BE2C (cell line): Measurements from ENCODE around the gene ATP5F1D. TPM values are rescaled to one million over a fixed set of nuclear protein-coding genes. Genes with fewer than 3 reads are reported as not detected.
A peak's percentile ranks its signal among the peaks of the same experiment; 100 is the strongest.
"Not testable (repeated sequence)": the region's sequence is repeated elsewhere in the genome, so short reads cannot be mapped to it uniquely, and the experiment has no call there.

Experiments
- DNase-seq: peaks from one replicate; pipeline ENCODE4 v3.0.0-alpha.2; 2020
- H3K27me3 ChIP-seq: fragments of 250-450 bp; sonication (Bioruptor Pico); 2 replicates; pipeline ENCODE4 v1.5.1; 2020; ENCODE audit warnings: mild to moderate bottlenecking
- H3K36me3 ChIP-seq: fragments of 250-450 bp; sonication (Bioruptor Pico); 2 replicates; pipeline ENCODE4 v1.5.1; 2020; ENCODE audit warnings: mild to moderate bottlenecking
- H3K4me1 ChIP-seq: fragments of 250-450 bp; sonication (Bioruptor Pico); 2 replicates; pipeline ENCODE4 v1.5.1; 2020
- H3K4me3 ChIP-seq: 2 replicates; pipeline ENCODE4 v1.5.1; 2011; ENCODE audit warnings: low read depth, low read length
- H3K9me3 ChIP-seq: fragments of 250-450 bp; sonication (Bioruptor Pico); 2 replicates; pipeline ENCODE4 v1.5.1; 2020
- CTCF ChIP-seq: IDR thresholded peaks from 2 replicates; pipeline ENCODE4 v1.5.1; 2012; ENCODE audit warnings: mild to moderate bottlenecking, low read depth, low read length
- polyA plus RNA-seq: library from polyadenylated mRNA; unstranded; fragments of >200 nt; gene quantifications from one replicate; pipeline ENCODE4 v1.2.1, GENCODE V29; 2012; ENCODE audit warnings: low read depth, missing spikeins; ENCODE audit not compliant: insufficient read length, insufficient read depth

The ATP5F1D gene
- 658 TPM for polyA plus RNA-seq

DNA sequence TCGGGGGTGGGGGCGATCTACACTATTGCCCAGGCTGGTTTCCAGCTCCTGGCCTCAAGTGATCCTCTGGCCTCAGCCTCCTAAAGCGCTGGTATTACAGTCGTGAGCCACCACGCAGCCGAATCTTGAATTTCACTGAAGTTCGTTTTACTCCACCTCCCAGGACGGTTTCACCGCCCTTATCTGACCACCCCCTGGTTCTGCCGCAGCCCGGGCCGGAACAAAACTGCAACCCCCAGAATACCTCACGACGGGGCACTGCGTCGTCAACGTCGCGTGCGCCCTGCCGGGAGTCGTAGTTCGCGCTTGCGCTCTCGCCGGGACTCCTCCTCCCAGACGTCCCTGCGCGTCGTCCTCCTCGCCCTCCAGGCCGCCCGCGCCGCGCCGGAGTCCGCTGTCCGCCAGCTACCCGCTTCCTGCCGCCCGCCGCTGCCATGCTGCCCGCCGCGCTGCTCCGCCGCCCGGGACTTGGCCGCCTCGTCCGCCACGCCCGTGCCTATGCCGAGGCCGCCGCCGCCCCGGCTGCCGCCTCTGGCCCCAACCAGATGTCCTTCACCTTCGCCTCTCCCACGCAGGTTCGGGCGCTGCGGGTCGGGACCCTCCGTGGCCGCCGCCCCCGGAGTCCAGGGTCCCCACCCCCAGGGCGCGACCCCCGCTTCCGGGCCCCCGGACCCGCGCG, at the start of gene ATP5F1D:
Gene ATP5F1D, plus strand, starts transcription at position 335 of the 679 bp plus-strand sequence. Its CDS starts 100 bp downstream, at position 435.
- H3K36me3 ChIP-seq = peaks cover 12% of the 10 kb centered on the region
- H3K27me3 ChIP-seq = no peaks in the 10 kb centered on the region
- TF ChIP-seq CTCF = no peak
- H3K4me3 ChIP-seq = peak within 1 kb of the TSS; percentile 76
- no peaks in the 10 kb centered on the region for H3K9me3 ChIP-seq
- H3K4me1 ChIP-seq = peaks cover 16% of the 10 kb centered on the region
- DNase-seq = peak; percentile 96

- no peaks in the 10 kb centered on the region for H3K27me3 ChIP-seq
- no peaks in the 10 kb centered on the region for H3K36me3 ChIP-seq
- no peak overlapping the region for H3K4me3 ChIP-seq
- no peaks in the 10 kb centered on the region for H3K9me3 ChIP-seq
- DNase-seq = no peak
- TF ChIP-seq CTCF = no peak
- H3K4me1 ChIP-seq = no peaks in the 10 kb centered on the region; the same call in 1 of the 2 replicates
Measured at GRCh38 chr19:1199531-1199930, 42.0 kb upstream of the ATP5F1D start.

DNA sequence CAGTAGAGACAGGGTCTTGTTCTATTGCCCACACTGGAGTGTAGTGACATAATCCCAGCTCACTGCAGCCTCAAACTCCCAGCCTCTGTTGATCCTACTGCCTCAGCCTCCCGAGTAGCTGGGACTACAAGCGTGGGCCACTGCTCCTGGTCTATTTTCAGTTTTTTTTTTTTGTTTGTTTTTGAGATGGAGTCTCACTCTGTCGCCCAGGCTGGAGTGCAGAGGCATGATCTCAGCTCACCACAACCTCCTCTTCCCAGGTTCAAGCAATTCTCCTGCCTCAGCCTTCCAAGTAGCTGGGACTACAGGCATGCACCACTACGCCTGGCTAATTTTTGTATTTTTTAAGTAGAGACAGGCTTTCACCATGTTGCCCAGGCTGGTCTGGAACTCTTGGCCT, 40.9 kb upstream of the ATP5F1D start:
- not testable (repeated sequence) for H3K27me3 ChIP-seq, H3K4me3 ChIP-seq, H3K9me3 ChIP-seq, H3K4me1 ChIP-seq, DNase-seq, H3K36me3 ChIP-seq

GRCh38 chr19:1205114-1206099, 36.1 kb upstream of the ATP5F1D start, which contains the start of gene STK11:
STK11 (plus strand) TSS chr19:1205778; CDS start chr19:1206914, 1,136 bp downstream.
- Histone ChIP-seq H3K4me3 (peak within 1 kb of the TSS; percentile 90), H3K4me1 (no peaks in the 10 kb centered on the region; the same call in 1 of the 2 replicates), H3K36me3 (peaks cover 14% of the 10 kb centered on the region), H3K27me3 (no peaks in the 10 kb centered on the region), H3K9me3 (no peaks in the 10 kb centered on the region)
- DNase-seq = peak; percentile 99
- TF ChIP-seq CTCF = no peak

DNA sequence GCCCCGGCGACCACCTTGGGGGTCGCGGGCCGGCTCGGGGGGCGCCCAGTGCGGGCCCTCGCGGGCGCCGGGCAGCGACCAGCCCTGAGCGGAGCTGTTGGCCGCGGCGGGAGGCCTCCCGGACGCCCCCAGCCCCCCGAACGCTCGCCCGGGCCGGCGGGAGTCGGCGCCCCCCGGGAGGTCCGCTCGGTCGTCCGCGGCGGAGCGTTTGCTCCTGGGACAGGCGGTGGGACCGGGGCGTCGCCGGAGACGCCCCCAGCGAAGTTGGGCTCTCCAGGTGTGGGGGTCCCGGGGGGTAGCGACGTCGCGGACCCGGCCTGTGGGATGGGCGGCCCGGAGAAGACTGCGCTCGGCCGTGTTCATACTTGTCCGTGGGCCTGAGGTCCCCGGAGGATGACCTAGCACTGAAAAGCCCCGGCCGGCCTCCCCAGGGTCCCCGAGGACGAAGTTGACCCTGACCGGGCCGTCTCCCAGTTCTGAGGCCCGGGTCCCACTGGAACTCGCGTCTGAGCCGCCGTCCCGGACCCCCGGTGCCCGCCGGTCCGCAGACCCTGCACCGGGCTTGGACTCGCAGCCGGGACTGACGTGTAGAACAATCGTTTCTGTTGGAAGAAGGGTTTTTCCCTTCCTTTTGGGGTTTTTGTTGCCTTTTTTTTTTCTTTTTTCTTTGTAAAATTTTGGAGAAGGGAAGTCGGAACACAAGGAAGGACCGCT, 35.2 kb upstream of the ATP5F1D start:
- Histone ChIP-seq H3K9me3 (no peaks in the 10 kb centered on the region), H3K4me3 (peak overlapping the region; percentile 90), H3K27me3 (no peaks in the 10 kb centered on the region), H3K4me1 (no peaks in the 10 kb centered on the region; the same call in 1 of the 2 replicates), H3K36me3 (peaks cover 14% of the 10 kb centered on the region)
- no peak for DNase-seq
- TF ChIP-seq CTCF = no peak

DNA sequence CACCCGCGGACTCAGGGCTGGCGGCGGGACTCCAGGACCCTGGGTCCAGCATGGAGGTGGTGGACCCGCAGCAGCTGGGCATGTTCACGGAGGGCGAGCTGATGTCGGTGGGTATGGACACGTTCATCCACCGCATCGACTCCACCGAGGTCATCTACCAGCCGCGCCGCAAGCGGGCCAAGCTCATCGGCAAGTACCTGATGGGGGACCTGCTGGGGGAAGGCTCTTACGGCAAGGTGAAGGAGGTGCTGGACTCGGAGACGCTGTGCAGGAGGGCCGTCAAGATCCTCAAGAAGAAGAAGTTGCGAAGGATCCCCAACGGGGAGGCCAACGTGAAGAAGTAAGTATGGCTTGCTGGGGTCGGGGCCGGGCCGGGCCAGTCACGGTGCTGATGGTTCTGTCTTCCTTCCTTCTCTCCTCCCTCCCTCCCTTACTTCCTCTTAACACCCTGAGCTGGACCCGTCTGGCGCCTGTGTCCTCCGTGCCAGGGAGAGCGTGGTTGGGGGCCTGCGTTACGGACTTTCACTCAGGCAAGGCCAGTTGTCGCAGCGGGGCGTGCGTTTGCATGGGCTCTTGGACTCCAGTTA, 34.6 kb upstream of the ATP5F1D start:
- no peak for TF ChIP-seq CTCF
- no peaks in the 10 kb centered on the region; the same call in 1 of the 2 replicates for H3K4me1 ChIP-seq
- peaks cover 14% of the 10 kb centered on the region for H3K36me3 ChIP-seq
- no peaks in the 10 kb centered on the region for H3K27me3 ChIP-seq
- no peaks in the 10 kb centered on the region for H3K9me3 ChIP-seq
- no peak for DNase-seq
- peak overlapping the region; percentile 90 for H3K4me3 ChIP-seq

- peaks cover 25% of the 10 kb centered on the region for H3K36me3 ChIP-seq
- H3K4me3 ChIP-seq, H3K4me1 ChIP-seq, DNase-seq, H3K9me3 ChIP-seq, H3K27me3 ChIP-seq: not testable (repeated sequence)
Measured at GRCh38 chr19:1208830-1209229, 32.7 kb upstream of the ATP5F1D start.
